Fibroblast of pulmonary artery (primary cell): Measurements from ENCODE around the gene ITGA3.

Experiments
- DNase-seq: peaks from one replicate; pipeline ENCODE4 v3.0.0-alpha.2; 2010; ENCODE audit warnings: low read depth
- H3K4me3 ChIP-seq: replicated peaks from 2 replicates; pipeline ENCODE4 v1.5.1; 2011; ENCODE audit warnings: low read depth, mild to moderate bottlenecking, control low read depth, low read length, moderate library complexity
- CTCF ChIP-seq: IDR thresholded peaks from 2 replicates; pipeline ENCODE4 v1.5.1; 2011; ENCODE audit warnings: mild to moderate bottlenecking, control low read depth, low read length, inconsistent platforms; ENCODE audit errors: missing control alignments

ITGA3 gene

DNA sequence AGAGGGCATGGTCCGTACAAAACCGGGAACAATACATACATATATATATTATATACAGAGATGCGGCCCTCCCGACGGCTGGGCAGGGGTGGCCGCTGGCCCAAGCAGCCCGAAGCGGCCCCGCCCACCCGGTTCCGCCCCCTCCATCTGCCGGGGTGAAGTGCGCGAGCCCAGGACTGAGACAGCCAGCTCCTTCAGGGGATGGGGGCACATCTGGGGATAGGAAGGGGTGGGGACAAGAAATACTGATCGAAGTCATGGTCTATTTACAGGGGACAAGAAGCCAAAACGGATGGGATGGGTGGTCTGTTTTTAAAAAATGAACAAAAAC is 77.8 kb downstream of the ITGA3 start:
- TF ChIP-seq CTCF = no peak

GRCh38 chr17:50134206-50135110 is 78.5 kb downstream of the ITGA3 start:
- H3K4me3 ChIP-seq = no peak overlapping the region
- no peak for TF ChIP-seq CTCF

More for the DNA sequence above, 77.8 kb downstream of the ITGA3 start:
- no peak overlapping the region for H3K4me3 ChIP-seq
- DNase-seq = no peak

DNA sequence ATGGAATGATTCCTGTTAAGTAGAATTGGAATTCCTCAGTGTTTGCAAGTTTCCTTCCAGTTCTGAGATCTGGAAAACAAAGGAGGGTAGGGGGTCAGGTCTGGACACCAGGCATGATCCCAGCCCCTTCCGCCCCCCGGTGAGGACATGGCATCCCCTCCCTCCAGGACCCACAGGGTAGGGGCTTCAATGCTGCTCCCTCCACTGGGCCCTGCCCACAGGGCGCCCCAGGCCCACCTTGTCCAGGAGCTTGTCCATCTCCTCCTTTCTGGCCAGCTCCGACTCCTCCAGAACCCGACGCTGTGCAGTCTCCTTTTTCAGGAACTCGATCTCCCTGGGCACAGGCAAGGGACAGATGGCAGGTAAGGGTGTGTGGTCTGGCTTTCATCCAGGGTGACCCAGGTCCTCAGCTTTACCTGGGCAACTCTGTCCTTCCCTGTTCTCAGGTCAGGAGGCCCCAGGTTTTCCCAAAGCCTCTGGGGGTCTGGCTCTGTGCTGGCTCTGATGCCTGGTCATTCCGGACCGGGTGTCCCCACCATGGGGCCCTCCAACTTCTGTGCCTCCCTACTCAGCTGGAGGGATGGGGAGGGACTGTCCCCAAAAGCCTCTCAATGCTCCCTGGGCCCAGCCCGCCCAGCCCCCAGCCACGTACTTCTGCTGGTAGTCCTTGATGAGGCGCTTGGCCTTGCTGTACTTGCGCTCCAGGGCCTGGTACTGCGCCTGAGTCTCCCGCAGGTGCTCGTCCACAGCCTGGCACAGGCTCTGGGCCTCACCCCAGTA is 79.6 kb downstream of the ITGA3 start:
- DNase-seq = no peak
- no peak overlapping the region for H3K4me3 ChIP-seq
- TF ChIP-seq CTCF = no peak

More at GRCh38 chr17:50134206-50135110, 78.5 kb downstream of the ITGA3 start:
- DNase-seq = no peak

DNA sequence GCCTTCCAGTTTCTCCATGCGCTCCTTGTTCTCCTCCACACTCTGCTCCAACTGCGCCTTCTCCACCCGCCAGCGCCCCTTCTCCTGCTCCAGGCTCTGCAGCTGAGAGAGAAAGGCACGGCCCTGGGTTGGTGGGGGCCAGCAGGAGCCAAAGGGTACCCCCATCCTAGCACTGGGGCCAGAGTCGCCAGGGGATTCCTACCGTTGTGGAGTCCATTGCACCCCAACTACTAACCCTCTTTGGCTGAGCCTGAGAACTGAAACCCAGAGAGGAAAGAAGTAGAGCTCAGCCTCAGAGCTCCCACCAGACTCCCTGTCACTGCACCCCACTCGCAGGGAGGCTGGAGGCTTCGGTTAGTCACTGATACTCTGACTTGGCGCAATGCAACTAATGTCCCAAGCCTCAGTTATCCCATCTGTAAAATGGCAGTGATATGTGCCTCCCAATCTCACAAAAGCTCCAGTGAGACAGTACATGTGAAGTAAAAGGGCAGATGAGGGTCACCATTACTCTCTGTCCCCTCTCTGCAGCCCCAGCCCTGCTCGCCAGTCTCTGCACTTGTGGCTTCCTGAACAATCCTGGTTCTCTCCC is 80.3 kb downstream of the ITGA3 start:
- no peak for DNase-seq
- TF ChIP-seq CTCF = no peak
- H3K4me3 ChIP-seq = no peak overlapping the region

DNA sequence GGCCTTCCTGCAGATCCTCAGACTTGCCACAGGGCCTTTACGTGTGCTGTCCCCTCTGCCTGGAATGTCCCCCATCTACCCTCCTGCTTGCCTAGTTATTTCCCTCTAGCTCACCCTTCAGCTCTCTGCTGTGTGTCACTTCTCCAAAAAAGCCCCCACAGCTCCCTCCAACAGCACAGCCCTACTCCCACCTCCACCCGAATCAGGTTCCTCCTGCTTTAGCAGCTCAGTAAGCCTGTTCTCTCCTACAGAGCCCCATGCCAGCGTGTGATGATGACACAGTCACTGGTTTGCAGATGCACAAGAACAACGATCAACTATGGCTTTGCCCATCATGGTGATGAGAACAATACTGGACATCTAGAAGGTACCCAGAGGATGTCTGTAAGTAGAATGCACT is 81.1 kb downstream of the ITGA3 start:
- no peak overlapping the region for H3K4me3 ChIP-seq
- no peak for TF ChIP-seq CTCF
- no peak for DNase-seq

DNA sequence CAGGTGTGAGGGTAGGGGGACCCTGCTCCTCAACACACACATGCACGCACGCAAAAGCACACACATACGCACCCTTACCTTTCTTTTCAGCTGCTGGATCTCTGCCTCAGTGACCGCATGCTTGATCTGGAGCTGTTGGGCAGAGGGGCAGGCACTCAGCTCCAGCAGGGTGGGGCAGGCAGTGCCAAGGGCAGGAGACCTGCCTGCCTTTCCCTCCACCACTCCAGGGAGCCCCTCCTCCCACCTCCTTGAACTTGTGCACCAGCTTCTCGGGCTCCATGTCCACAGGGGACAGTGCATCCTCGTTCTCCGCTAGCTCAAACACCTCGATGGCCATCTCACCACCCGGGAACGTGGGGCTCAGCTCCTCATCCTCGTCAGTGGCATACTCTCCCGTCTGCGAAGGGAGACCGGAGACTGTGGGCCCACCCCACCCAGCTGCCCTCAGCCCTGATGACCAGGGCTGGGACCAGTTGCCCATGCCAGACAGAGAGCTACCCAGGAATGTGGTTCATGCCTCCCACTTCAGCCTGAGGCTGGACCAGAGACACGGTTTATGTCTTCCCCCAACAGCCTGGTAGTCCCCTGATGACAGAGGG is 83.4 kb downstream of the ITGA3 start:
- no peak for DNase-seq
- no peak for TF ChIP-seq CTCF
- H3K4me3 ChIP-seq = no peak overlapping the region
